SH-SY5Y (cell line): ENCODE results near the gene SMIM44.

Experiments used
- GATA2 ChIP-seq: IDR thresholded peaks from 2 replicates; pipeline ENCODE4 v1.6.1; 2011; ENCODE audit warnings: mild to moderate bottlenecking, low read depth, low read length
- GATA3 ChIP-seq: IDR thresholded peaks from 2 replicates; pipeline ENCODE4 v1.6.1; 2011; ENCODE audit warnings: low read depth, mild to moderate bottlenecking, low read length, moderate library complexity

The SMIM44 gene

DNA sequence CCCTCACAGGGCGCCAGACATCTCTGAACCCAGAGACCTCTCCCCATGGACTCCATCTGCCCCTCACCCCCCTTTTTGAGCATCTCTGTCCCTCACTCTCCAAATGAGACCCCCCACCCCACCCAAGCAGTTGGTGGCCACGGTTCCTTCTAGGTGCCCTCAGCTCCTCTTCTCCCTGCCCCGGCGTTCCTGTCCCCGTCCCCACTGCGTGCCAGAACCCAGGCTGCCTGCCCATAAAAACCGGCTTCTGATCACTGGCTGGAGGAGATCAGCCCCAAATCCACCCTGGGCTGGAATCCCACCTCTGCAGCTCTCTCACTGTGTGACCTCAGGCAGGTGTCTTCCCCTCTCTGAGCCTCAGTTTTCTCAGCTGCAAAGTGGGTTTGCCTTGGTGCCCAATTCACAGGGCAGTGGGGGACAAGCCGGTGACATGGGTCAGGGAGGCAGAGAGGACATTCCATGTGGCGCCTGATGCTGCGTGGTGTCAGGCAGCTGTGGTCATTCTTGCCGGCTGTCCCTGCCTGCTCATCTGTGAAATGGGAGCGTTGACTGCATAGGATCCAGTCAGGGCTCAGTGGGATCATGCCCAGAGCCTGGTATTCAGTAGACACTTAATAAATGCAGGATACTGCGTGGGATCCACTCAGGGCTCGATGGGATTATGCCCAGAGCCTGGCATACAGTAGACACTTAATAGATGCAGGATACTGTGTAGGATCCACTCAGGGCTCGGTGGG is 28.4 kb downstream of the SMIM44 start:
- no peak for TF ChIP-seq GATA2
- no peak for TF ChIP-seq GATA3

- TF ChIP-seq GATA2 = no peak
- TF ChIP-seq GATA3 = no peak
Observed at GRCh38 chr19:3453840-3454239, 29.4 kb downstream of the SMIM44 start.

DNA sequence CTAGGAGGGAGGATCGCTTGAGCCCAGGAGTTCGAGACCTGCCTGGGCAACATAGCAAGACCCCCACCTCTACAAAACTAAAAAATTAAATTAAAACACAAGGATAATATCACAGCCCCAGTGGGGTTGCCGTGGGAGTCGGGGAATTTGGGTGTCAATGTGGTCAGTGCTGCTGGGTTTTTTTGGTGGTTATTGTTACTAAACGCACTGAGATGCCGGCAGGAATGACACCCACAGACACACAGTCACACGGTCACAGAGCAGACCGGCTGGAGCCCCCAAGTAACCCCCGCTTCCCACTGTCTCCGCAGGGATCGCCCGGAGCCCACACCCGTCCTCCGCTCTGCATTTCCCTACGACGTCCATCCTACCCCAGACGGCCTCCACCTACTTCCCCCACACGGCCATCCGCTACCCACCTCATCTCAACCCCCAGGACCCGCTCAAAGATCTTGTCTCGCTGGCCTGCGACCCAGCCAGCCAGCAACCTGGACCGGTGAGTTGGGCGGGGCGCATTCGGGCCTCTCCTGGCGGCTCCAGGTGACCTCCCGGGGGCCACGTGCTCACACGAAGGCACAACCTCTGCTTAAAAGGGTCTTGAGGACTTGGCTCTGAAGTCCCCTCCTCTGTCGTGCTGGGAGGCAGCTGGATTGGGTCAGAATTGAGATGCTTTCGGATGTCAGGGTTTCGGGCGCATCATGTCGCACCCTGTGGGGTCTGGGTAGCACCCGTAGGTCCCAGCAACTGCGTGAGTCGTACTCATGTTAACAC is 30.9 kb downstream of the SMIM44 start:
- TF ChIP-seq GATA2 (no peak), GATA3 (no peak)

- TF ChIP-seq GATA2 (no peak), GATA3 (no peak)
Observed at GRCh38 chr19:3451451-3451866, 31.8 kb downstream of the SMIM44 start.

GRCh38 chr19:3450796-3451411 is 32.3 kb downstream of the SMIM44 start:
- TF ChIP-seq GATA2 (no peak), GATA3 (no peak)

GRCh38 chr19:3448616-3449334 is 34.5 kb downstream of the SMIM44 start:
- no peak for TF ChIP-seq GATA3

- TF ChIP-seq GATA2 = no peak
- TF ChIP-seq GATA3 = no peak
Observed at GRCh38 chr19:3444695-3445234, 38.5 kb downstream of the SMIM44 start.

DNA sequence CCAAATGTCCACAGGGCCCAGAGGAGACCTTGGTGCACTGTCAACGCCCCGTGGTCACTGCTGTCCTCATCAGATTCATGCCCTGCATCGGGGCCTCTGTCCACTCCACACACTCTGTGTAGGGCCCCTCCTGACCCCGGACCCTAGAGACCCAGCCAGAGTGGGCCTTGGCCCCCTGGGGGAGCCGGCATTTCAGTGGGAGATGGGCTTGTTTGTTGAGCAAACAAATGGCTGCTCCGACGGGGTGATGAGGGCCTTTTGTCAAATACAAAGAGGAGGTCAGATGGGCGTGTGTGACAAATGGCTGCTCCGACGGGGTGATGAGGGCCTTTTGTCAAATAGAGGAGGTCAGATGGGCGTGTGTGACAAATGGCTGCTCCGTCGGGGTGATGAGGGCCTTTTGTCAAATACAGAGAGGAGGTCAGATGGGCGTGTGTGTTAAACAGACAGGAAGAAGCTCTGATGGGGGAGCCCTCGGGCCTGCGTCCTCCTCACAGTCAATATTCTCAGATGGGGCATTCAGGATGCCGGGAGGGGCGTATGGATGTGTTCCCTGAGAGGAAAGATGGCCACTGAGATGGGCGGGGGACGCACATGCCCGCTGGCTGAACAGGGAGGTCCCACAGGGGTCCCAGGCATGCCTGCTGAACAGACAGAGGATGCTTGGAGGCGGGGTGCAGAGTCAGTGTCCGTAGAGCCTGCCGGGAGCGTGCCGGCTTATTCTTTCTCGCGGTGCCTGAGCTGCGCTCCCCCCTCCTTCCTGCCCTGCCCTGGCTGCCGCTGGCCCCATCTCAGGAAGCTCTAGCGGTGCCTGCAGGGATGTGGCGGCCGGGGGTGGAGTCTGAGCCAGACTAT is 39.2 kb downstream of the SMIM44 start:
- TF ChIP-seq GATA3 (no peak), GATA2 (no peak)

DNA sequence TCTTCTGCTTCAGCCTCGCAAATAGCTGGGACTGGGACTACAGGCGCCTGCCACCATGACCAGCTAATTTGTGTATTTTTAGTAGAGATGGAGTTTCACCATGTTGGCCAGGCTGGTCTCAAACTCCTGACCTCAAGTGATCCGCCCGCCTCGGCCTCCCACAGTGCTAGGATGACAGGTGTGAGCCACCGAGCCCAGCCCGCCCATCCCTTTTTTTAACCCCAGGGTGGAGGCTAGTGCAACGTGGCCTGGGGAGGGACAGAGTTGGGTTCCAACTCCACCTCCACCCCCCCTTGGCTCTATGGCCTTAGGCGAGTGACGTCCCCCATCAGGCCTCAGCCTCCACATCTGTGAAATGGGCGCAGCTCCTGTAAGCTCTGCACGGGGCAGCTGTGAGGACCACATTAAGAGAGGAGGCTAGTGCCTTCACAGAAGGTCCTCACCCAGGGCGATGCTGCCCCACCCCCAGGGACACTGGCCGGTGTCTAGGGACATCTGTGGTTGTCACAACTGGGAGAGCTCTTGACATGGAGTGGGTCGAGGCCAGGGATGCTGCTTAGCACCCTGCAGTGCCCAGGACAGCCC is 40.7 kb downstream of the SMIM44 start:
- TF ChIP-seq GATA2 = no peak
- no peak for TF ChIP-seq GATA3

GRCh38 chr19:3441986-3442329 is 41.3 kb downstream of the SMIM44 start:
- TF ChIP-seq GATA3 = no peak

DNA sequence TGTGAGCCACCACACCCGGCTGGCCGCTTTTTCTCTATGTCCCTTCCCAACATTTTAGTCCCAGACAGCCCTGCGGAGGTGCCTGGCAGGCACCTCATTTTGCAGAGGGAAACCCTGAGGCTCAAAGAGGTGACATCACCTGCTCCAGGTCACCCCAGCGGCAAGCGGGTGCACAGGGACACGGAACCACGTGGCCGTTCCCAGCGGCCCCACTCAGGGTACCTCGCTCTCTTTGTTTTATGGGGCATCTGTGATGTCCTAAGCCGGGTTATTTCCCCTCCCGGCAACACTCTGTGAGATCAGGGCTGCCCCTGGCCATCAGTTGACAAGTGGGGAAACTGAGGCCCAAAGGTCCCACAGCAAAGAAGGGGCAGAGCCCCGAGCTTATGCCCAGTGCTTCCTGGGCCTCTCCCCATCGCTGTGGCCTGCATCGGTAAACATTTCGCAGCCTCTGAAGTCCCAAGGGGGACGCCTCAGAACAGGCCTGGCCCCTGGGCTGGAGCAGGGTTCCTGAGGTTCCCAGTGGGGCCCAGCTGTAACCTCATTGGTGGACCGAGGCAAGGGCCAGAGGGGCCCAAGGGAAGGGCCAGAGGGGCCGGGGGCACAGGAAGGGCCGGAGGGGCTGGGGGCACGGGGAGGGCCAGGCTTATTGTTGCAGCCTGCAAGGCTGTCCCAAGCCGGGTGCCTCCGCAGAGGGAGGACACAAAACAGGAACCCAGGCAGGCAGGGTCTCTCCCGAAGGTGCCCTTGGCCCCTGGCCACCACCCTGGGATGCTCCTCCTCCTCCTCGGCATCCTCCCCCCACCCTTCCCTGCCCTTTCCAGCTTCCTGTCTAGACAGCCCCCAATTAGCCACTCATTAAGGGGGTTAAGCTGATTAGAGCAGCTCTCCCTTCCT is 41.9 kb downstream of the SMIM44 start:
- TF ChIP-seq GATA3 = no peak
- no peak for TF ChIP-seq GATA2

GRCh38 chr19:3440082-3440481 is 43.2 kb downstream of the SMIM44 start:
- no peak for TF ChIP-seq GATA2
- TF ChIP-seq GATA3 = no peak
